GM20000 (cell line): ENCODE data around the gene RAB20.

ENCODE experiments used
- DNase-seq: peaks from one replicate; pipeline ENCODE4 v3.0.0; 2012; ENCODE audit warnings: low spot score
- TF ChIP-seq, protein P1 (sequence below): IDR thresholded peaks from 2 replicates; pipeline ENCODE4 v1.5.1; 2012; ENCODE audit warnings: mild to moderate bottlenecking, control low read depth; ENCODE audit errors: extremely low read depth, missing control alignments

The RAB20 gene

DNA sequence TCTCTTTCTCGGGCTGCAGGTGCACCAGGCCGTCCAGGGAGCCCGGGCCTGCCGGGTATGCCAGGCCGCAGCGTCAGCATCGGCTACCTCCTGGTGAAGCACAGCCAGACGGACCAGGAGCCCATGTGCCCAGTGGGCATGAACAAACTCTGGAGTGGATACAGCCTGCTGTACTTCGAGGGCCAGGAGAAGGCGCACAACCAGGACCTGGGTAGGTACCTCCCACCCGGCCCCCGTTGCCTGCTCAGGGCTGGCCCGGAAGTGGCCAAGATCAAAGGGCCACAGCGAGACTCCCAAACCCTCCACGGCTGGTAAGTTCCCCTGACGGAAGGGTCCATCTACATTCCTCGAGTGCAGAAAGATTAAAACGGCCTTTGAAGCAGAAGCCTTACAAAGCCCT lies 55.1 kb downstream of the RAB20 start:
- TF ChIP-seq, protein P1, sequence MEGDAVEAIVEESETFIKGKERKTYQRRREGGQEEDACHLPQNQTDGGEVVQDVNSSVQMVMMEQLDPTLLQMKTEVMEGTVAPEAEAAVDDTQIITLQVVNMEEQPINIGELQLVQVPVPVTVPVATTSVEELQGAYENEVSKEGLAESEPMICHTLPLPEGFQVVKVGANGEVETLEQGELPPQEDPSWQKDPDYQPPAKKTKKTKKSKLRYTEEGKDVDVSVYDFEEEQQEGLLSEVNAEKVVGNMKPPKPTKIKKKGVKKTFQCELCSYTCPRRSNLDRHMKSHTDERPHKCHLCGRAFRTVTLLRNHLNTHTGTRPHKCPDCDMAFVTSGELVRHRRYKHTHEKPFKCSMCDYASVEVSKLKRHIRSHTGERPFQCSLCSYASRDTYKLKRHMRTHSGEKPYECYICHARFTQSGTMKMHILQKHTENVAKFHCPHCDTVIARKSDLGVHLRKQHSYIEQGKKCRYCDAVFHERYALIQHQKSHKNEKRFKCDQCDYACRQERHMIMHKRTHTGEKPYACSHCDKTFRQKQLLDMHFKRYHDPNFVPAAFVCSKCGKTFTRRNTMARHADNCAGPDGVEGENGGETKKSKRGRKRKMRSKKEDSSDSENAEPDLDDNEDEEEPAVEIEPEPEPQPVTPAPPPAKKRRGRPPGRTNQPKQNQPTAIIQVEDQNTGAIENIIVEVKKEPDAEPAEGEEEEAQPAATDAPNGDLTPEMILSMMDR = no peak
- DNase-seq = no peak

DNA sequence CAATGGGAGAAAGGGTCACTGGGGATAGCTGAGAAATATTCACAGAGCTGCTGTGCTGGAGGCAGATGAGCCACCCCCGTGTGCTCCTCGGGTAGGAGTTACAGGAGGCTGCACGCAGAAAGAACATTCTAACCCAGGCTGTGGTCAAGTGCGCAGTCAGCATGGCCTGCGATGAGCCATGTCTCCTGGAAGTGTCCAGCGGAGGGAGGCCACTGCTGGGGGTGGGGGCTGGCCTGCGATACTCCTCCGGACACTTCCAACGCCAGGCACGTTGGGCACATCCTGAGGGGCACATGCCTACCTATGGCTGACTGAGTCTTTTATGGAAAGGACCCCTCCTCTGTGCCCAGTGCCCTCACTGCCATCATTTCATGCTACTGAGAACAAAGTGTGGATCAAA lies 55.9 kb downstream of the RAB20 start:
- no peak for DNase-seq
- TF ChIP-seq, protein P1 = no peak

DNA sequence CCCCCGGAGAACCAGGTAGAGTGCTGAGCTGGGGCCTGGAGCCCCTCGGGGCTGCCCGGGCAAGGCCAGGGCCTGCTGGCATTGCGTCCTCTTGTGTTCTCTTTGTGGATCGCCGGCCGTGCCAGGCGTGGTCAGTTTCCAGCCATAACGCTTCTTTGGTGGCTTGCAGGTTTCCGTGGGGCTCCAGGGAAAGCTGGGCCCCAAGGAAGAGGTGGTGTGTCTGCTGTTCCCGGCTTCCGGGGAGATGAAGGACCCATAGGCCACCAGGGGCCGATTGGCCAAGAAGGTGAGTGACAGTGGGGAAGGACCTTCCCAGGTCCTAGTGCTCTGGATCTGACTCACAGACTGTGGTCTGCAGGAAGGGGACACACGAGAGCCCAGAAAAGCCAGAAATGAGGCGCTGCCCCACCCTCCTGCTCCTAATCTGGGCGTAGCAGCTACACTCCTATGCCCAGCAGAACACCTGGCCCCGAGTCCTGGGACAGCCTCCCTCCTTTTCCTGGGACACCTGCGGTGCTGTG lies 57.5 kb downstream of the RAB20 start:
- TF ChIP-seq, protein P1 = no peak
- DNase-seq = no peak

DNA sequence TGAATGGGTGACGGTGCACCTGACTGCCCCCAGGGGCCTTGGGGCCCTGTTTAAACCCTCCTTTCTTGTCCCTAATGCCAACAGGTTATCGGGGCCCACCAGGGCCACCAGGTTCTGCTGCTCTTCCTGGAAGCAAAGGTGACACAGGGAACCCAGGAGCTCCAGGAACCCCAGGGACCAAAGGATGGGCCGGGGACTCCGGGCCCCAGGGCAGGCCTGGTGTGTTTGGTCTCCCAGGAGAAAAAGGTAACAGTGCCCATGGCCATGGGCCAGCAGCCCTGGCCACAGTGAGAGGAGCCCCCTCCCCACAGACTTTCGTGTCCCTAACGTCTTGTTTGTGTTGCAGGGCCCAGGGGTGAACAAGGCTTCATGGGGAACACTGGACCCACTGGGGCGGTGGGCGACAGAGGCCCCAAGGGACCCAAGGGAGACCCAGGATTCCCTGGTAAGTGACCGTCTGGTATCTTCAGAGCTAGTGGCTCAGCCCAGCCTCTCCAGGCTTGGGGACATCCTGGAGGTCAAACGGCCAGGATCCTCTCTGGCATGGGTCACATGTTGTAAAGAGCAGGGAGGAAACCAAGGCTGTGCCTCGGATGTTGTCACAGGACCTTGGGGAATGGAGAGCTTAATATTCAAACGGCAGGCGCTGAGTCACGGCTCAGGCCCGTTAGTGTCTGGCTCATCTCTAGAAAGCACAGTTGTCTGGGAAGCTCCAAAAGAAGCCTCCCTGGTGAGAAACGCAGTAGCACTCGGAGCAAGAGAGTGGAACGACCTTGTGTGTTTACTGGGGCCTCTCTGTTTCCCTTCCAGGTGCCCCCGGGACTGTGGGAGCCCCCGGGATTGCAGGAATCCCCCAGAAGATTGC lies 58.3 kb downstream of the RAB20 start:
- TF ChIP-seq, protein P1 = no peak
- DNase-seq = no peak

DNA sequence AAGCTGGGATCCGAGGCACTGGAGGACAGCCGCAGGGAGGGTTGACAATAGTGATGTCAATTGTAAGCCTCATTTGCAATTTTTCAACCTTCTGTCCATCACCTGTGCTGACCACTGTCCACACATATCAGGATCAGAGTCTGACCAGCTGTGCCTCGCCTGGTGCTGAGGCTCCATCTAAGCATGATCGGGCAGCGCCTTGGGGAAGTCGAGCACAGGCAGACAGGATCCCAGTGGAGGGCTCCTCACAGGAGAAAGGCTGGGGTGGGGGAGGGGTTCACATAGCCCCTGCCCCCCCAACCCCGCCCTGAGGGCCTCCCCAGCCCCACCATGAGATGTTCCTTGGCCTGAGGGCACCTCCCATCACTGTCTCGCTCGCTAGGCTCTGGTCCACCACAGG lies 60.3 kb downstream of the RAB20 start:
- no peak for DNase-seq

DNA sequence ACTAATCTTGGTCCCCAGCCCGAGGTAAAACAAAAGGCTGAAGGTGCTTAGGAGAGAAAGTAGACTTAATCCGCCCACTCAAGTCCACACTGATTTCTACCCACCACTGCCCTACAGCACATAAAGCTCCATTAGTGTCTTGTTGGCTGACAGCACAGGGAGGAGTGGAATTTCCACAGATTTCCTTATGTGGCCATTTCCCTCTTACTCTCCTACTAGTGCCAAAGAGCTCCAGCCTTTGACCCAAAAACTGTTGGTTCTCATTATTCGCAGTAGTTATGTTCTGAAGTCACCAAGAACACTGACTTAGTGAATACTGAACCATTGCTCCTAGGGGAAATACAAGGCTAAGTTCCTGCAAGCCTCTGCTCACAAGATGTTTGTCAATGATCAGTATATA lies 61.2 kb downstream of the RAB20 start:
- TF ChIP-seq, protein P1 = no peak
- DNase-seq = no peak

More for the DNA sequence above, 60.3 kb downstream of the RAB20 start:
- TF ChIP-seq, protein P1 = no peak

DNA sequence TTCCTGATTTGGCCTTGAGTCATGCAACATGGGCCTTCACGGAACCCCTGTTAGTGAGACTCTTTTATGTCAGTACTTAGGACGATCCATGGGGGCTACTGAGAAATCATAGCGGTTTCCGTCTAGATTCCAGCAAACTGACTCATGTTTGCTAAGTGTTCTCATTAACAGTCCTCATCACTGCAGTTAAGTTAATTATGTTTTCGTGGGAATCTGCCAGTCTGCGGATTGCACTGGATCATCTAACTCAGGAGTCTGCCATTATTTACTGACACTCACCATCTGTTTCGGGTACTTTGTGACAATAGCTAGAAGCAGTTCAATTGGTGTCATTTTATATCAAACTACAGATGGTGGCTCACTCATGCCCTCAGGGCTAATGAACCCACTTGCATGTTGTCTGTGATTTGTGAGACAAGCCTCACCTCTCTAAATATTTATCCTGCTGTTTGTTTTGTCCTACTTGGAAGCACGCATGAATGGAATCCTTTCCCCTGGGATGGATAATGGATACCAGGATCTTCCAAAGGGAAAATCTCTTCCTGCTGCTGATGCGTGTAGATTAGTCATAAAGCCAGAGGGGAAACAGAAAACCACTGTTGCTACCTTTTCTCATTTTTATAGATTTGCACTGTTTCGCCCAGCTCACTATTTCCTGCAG lies 61.8 kb downstream of the RAB20 start:
- TF ChIP-seq, protein P1 = no peak
- no peak for DNase-seq
